ENCODE results near the gene PEMT. TPM values are rescaled to one million over a fixed set of nuclear protein-coding genes. Genes with fewer than 3 reads are reported as not detected.

PEMT gene
- total and polyA plus RNA-seq, 9 of the 15 experiments (the other 6 are each of a cell fraction or from before 2014, with no cell fraction given), result 1.4 to 36.4 (median 13.6) TPM

GRCh38 chr17:17591355-17592298, at the start of gene PEMT (continued):
- no peak for TF ChIP-seq MXI1 (IDR thresholded peaks at IDR 0.05; ENCODE audit: low read depth, low read length)
- no peak for TF ChIP-seq SRSF1 (IDR thresholded peaks at IDR 0.05; ENCODE audit: low read depth, low read length)
- no peak for TF ChIP-seq SMAD1 (IDR thresholded peaks at IDR 0.05; ENCODE audit: low read depth, low read length, partially characterized antibody)
- TF ChIP-seq NCOA1 (IDR thresholded peaks at IDR 0.05; ENCODE audit: low read depth), result peak; percentile 98
- TF ChIP-seq HMGN3 (IDR thresholded peaks at IDR 0.05; ENCODE audit: borderline replicate concordance, extremely low read depth, insufficient read length, low read depth, low read length), result peak; percentile 21
- TF ChIP-seq HINFP (tag; conservative IDR thresholded peaks at IDR 0.05; ENCODE audit: low read depth), result peak; percentile 97
- no peak for TF ChIP-seq ZNF217 (CRISPR knock-in tag; IDR thresholded peaks at IDR 0.05)
- TF ChIP-seq KLF6 (CRISPR knock-in tag; IDR thresholded peaks at IDR 0.05; ENCODE audit: borderline replicate concordance), result peak; percentile 68; the same call in 1 of the 2 replicates
- TF ChIP-seq FOXP4 (CRISPR knock-in tag; IDR thresholded peaks at IDR 0.05; ENCODE audit: borderline replicate concordance), result no peak
- TF ChIP-seq, protein P1, sequence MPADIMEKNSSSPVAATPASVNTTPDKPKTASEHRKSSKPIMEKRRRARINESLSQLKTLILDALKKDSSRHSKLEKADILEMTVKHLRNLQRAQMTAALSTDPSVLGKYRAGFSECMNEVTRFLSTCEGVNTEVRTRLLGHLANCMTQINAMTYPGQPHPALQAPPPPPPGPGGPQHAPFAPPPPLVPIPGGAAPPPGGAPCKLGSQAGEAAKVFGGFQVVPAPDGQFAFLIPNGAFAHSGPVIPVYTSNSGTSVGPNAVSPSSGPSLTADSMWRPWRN (IDR thresholded peaks at IDR 0.05; ENCODE audit: low read depth), result no peak
- TF ChIP-seq C11orf30 (IDR thresholded peaks at IDR 0.05; ENCODE audit: low read depth), result peak; percentile 87
- no peak for TF ChIP-seq SRSF9 (IDR thresholded peaks at IDR 0.05; ENCODE audit: borderline replicate concordance, low read depth, low read length)
- TF ChIP-seq HNRNPL (IDR thresholded peaks at IDR 0.05; ENCODE audit: low read depth, low read length), result no peak
- TF ChIP-seq FOSL1 (tag; conservative IDR thresholded peaks at IDR 0.05), result no peak
- TF ChIP-seq E2F8 (IDR thresholded peaks at IDR 0.05; ENCODE audit: low read depth, partially characterized antibody), result peak; percentile 75

Data from K562 (cell line).